Activated naive CD4-positive, alpha-beta T cell treated with anti-CD3 and anti-CD28 coated beads, Interleukin-2, amount 10 ng/mL, durations not matched to agents 7 days and 5 days (primary cell): ENCODE measurements around the gene UNC119B.

Experiments
- CTCF ChIA-PET: fragments of 350-600 bp; sonication (Branson Sonifier 250); formaldehyde crosslinking; loops from one replicate; lab custom pipeline; 2021; ENCODE audit warnings: antibody characterized with exemption; lab: Charles Lee
- DNase-seq: peaks from one replicate; pipeline ENCODE4 v3.0.0-alpha.2; 2020
- H3K27ac Mint-ChIP-seq: one replicate; pipeline ENCODE4 v1.8.0; 2021; ENCODE audit warnings: mild to moderate bottlenecking, moderate library complexity, mixed read lengths
- H3K27me3 Mint-ChIP-seq: one replicate; pipeline ENCODE4 v1.8.0; 2021; ENCODE audit warnings: mild to moderate bottlenecking, mixed read lengths
- H3K36me3 Mint-ChIP-seq: one replicate; pipeline ENCODE4 v1.8.0; 2021; ENCODE audit warnings: mixed read lengths
- H3K4me1 Mint-ChIP-seq: one replicate; pipeline ENCODE4 v1.8.0; 2021; ENCODE audit warnings: mixed read lengths
- H3K4me3 Mint-ChIP-seq: one replicate; pipeline ENCODE4 v1.8.0; 2021; ENCODE audit warnings: mild to moderate bottlenecking, moderate library complexity, mixed read lengths
- H3K9me3 Mint-ChIP-seq: one replicate; pipeline ENCODE4 v1.8.0; 2021; ENCODE audit warnings: mixed read lengths

Gene UNC119B

DNA sequence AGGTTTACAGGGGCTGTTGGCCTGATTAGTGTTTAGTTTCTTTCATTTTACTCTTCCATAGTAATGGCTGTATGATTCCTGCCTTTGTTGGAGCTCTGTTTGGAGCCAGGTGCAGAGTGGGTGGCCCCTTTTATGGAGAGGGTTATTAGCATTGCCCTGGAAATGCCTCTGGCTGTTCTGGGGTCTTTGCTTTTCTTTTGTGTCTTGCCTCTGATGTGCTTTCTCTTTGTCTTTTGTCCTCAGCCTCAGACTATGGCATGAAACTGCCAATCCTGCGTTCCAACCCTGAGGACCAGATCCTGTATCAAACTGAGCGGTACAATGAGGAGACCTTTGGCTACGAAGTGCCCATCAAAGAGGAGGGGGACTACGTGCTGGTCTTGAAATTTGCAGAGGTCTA, 16.4 kb upstream of the UNC119B start:
- H3K27ac Mint-ChIP-seq: peak overlapping the region; percentile 9
- CTCF ChIA-PET: interaction anchor here (5.8 kb wide), 1 partner anchor 46 kb away, joined by 45 read pairs; no protein-coding TSS in a partner anchor
- H3K9me3 Mint-ChIP-seq: no peaks in the 10 kb centered on the region
- H3K4me3 Mint-ChIP-seq: no peak overlapping the region
- peaks cover 54% of the 10 kb centered on the region for H3K4me1 Mint-ChIP-seq
- DNase-seq: no peak
- H3K36me3 Mint-ChIP-seq: peaks cover 63% of the 10 kb centered on the region
- H3K27me3 Mint-ChIP-seq: no peaks in the 10 kb centered on the region

DNA sequence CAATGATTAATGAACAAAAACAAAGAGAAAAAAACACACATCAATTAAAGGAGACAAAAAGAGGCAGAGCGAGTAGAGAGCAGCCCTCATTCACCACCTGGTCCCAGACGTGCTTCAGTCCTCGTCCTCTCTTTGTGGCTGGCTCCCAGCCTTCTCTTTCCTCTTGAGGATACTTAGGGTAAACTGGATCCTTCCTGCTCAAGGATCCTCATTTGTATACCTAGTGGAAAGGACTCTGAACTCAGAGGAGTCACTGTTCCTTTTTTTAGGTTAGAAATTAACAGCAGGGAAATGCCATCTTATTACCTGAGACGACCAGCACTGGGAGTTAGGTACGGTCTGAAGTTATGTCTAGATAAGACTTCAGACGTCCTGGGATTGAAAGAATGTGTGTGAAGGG, 13.6 kb upstream of the UNC119B start:
- CTCF ChIA-PET: no interaction called here
- peaks cover 28% of the 10 kb centered on the region for H3K4me1 Mint-ChIP-seq
- H3K9me3 Mint-ChIP-seq: no peaks in the 10 kb centered on the region
- no peak for DNase-seq
- H3K27ac Mint-ChIP-seq: no peak overlapping the region
- H3K27me3 Mint-ChIP-seq: no peaks in the 10 kb centered on the region
- peaks cover 73% of the 10 kb centered on the region for H3K36me3 Mint-ChIP-seq
- H3K4me3 Mint-ChIP-seq: no peak overlapping the region

DNA sequence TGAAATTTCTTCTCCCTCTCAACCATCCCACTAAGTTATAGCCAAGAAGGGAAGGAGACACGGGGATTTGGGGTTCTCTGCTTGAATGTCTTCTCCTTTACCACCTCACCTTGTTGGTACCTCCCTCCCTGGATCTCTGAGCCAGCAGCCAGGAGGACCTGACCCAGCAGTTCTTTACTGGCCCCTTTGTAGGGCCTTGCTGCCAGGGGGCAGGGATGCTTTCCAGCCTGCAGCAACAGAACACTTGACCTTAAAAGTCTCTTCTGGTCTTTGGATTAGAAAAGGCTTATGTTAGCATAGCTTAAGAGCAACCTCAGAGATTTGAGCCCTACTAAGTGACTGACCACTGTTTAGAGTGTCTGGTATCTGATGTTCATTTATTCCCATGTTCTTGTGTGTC, 12.9 kb upstream of the UNC119B start:
- H3K27ac Mint-ChIP-seq: peak overlapping the region; percentile 61
- H3K27me3 Mint-ChIP-seq: no peaks in the 10 kb centered on the region
- peaks cover 20% of the 10 kb centered on the region for H3K4me1 Mint-ChIP-seq
- peak; percentile 10 for DNase-seq
- CTCF ChIA-PET: interaction anchor here (1.4 to 5.8 kb wide), 2 partner anchors 14 to 49 kb away, joined by 3 to 31 read pairs; no protein-coding TSS in a partner anchor
- H3K4me3 Mint-ChIP-seq: no peak overlapping the region
- H3K36me3 Mint-ChIP-seq: peaks cover 70% of the 10 kb centered on the region
- no peaks in the 10 kb centered on the region for H3K9me3 Mint-ChIP-seq

DNA sequence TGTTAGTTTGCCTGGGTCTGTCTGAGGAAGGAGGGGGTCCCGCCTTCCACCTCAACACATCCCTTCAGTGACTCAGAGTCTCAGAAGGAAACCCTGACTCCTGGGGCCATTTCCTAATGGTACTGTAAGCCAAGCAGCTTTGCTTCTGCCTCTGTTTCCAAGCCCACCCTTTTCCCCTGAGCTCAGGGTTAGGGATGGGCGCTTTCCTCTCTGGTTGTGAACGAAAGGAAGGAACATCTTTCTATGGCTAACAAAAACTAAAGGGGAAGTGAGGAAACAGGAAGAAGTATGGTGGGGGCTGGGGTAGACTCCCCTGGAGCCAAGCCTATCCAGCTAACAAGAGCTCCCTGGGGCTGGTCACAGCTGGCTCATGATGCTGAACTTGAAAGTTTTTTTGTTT, 11.6 kb upstream of the UNC119B start:
- H3K36me3 Mint-ChIP-seq: peaks cover 65% of the 10 kb centered on the region
- CTCF ChIA-PET: interaction anchor here (5.8 kb wide), 1 partner anchor 51 kb away, joined by 31 read pairs; no protein-coding TSS in a partner anchor

GRCh38 chr12:120699553-120699952, 10.7 kb upstream of the UNC119B start:
- H3K27ac Mint-ChIP-seq: no peak overlapping the region
- peaks cover 5% of the 10 kb centered on the region for H3K4me1 Mint-ChIP-seq
- CTCF ChIA-PET: interaction anchor here (0.5 to 5.8 kb wide), 3 partner anchors 10 to 96 kb away, joined by 3 to 31 read pairs (median 6); partner anchors contain the start of gene UNC119B
- no peaks in the 10 kb centered on the region for H3K9me3 Mint-ChIP-seq
- peaks cover 59% of the 10 kb centered on the region for H3K36me3 Mint-ChIP-seq
- DNase-seq: no peak
- H3K4me3 Mint-ChIP-seq: no peak overlapping the region
- H3K27me3 Mint-ChIP-seq: no peaks in the 10 kb centered on the region

More for the DNA sequence above, 11.6 kb upstream of the UNC119B start:
- H3K4me1 Mint-ChIP-seq: peaks cover 8% of the 10 kb centered on the region
- H3K27me3 Mint-ChIP-seq: no peaks in the 10 kb centered on the region
- H3K4me3 Mint-ChIP-seq: no peak overlapping the region
- no peak overlapping the region for H3K27ac Mint-ChIP-seq
- DNase-seq: no peak
- no peaks in the 10 kb centered on the region for H3K9me3 Mint-ChIP-seq

- H3K27me3 Mint-ChIP-seq: no peaks in the 10 kb centered on the region
- peaks cover 45% of the 10 kb centered on the region for H3K36me3 Mint-ChIP-seq
- H3K27ac Mint-ChIP-seq: peak overlapping the region; percentile 38
- H3K9me3 Mint-ChIP-seq: no peaks in the 10 kb centered on the region
- CTCF ChIA-PET: interaction anchor here (1.3 to 5.8 kb wide), 3 partner anchors 9 to 53 kb away, joined by 3 to 31 read pairs (median 6); partner anchors contain the start of gene UNC119B
- no peak overlapping the region for H3K4me3 Mint-ChIP-seq
- no peak for DNase-seq
- peaks cover 5% of the 10 kb centered on the region for H3K4me1 Mint-ChIP-seq
Observed at GRCh38 chr12:120700886-120701285, 9.4 kb upstream of the UNC119B start.

GRCh38 chr12:120702637-120703036, 7.6 kb upstream of the UNC119B start:
- CTCF ChIA-PET: interaction anchor here (5.8 kb wide), 1 partner anchor 55 kb away, joined by 31 read pairs; no protein-coding TSS in a partner anchor
- Mint-ChIP-seq H3K27ac (no peak overlapping the region), H3K36me3 (peaks cover 29% of the 10 kb centered on the region), H3K9me3 (no peaks in the 10 kb centered on the region), H3K27me3 (no peaks in the 10 kb centered on the region), H3K4me3 (no peak overlapping the region), H3K4me1 (peaks cover 5% of the 10 kb centered on the region)
- no peak for DNase-seq

DNA sequence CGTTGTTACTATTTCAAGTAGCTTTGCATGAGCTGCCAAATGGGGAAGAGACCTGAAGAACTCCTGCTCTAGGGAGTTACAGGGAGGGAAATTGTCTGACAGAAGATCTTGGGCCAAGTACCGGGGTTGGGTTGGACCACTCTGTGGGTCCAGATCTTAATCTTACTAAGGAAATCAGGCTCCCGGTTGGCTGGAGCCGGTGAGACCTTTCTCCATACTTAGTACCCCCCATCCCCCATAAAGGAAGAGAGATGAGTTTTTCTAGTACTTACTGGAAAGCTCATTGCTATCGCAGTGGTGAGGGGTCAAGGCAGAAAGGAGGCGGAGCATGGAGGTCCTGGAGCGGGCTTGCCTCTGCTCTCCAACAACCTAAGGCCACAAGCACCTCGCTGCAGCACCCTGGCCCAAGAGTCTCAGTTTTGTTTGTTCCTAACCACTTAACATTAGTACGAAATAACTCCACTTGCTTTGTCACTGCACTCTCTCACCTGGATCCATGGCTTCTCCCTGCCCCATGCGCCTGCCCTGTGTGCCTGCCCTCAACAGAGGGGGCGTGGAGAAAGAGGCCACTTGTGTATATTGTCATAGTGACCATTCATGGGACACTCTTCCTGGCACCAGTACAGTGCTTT, 6.8 kb upstream of the UNC119B start:
- Mint-ChIP-seq H3K27me3 (no peaks in the 10 kb centered on the region), H3K4me3 (no peak overlapping the region), H3K9me3 (no peaks in the 10 kb centered on the region), H3K36me3 (peaks cover 24% of the 10 kb centered on the region), H3K4me1 (peaks cover 2% of the 10 kb centered on the region), H3K27ac (no peak overlapping the region)
- no peak for DNase-seq
- CTCF ChIA-PET: no interaction called here

DNA sequence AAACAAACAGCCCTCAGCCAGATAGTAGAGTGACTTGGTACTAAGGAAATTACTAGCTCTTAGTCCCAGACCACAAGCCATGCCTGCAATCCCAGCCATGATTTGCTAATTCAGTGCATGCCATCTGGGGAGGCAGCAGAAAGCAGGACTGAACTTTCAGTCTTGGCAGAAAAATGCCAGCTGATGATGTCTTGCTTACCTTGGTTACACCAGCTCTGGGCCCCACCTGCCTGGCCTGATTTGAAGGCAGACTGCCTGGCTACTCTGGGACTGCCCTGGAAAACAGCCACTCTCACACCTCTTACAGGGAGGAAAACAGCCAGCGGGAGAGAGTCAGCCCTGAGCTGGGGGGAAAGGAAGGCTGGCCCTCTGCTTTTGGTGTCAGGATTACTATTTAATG, 4.6 kb upstream of the UNC119B start:
- Mint-ChIP-seq H3K4me1 (peaks cover 6% of the 10 kb centered on the region), H3K9me3 (no peaks in the 10 kb centered on the region), H3K4me3 (no peak overlapping the region), H3K27me3 (no peaks in the 10 kb centered on the region), H3K36me3 (peaks cover 12% of the 10 kb centered on the region), H3K27ac (no peak overlapping the region)
- no peak for DNase-seq
- CTCF ChIA-PET: no interaction called here

DNA sequence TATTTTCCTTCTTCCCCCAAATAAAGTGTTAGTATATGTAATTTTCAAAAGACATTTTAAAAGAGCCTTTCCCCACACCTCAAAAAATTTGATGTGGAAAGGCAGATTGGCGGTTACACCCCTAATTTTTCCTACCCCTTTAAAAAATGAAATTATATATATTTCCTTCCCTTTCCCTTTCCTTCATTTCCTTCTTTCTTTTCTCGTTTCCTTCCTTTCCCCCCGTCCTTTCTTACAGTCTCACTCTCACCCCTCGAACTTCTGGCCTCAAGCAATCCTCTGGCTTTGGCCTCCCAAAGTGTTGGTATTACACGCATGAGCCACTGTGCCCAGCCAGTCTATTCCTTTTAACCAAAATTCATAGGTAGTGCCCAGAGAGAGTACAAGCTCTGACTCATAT, 4.2 kb upstream of the UNC119B start:
- CTCF ChIA-PET: no interaction called here
- Mint-ChIP-seq H3K4me1 (peaks cover 6% of the 10 kb centered on the region), H3K27me3 (no peaks in the 10 kb centered on the region), H3K9me3 (no peaks in the 10 kb centered on the region), H3K27ac (no peak overlapping the region), H3K36me3 (peaks cover 8% of the 10 kb centered on the region), H3K4me3 (no peak overlapping the region)
- no peak for DNase-seq

DNA sequence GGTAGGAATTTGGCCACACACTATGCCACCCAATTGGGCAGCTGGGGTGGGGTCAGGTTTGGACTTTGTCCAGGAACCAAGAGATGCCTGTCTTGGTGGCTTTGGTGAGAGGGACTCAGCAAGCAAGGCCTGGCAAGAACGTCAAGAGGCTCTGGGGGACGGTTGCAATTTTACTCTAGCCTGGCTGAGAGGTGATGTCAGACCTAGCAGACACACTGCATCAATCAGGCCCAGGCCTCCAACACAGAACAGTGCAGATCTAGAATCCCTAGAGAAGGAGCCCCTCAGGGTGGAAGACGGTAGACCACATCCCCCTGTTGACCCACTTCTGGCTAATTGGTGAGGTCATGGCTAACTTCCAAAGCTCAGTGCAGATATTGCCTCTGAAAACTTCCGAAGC, 1.6 kb upstream of the UNC119B start:
- Mint-ChIP-seq H3K27ac (no peak overlapping the region), H3K27me3 (no peaks in the 10 kb centered on the region)

GRCh38 chr12:120710805-120711296, 593 bp downstream of the UNC119B start:
- H3K36me3 Mint-ChIP-seq: peaks cover 19% of the 10 kb centered on the region

More for the DNA sequence above, 1.6 kb upstream of the UNC119B start:
- peak overlapping the region; percentile 23 for H3K4me3 Mint-ChIP-seq
- CTCF ChIA-PET: interaction anchor here (1.2 to 5.5 kb wide), 4 partner anchors 8 to 60 kb away, joined by 3 to 50 read pairs (median 5); no protein-coding TSS in a partner anchor
- H3K36me3 Mint-ChIP-seq: peaks cover 11% of the 10 kb centered on the region
- DNase-seq: no peak
- H3K4me1 Mint-ChIP-seq: peaks cover 32% of the 10 kb centered on the region
- no peaks in the 10 kb centered on the region for H3K9me3 Mint-ChIP-seq

DNA sequence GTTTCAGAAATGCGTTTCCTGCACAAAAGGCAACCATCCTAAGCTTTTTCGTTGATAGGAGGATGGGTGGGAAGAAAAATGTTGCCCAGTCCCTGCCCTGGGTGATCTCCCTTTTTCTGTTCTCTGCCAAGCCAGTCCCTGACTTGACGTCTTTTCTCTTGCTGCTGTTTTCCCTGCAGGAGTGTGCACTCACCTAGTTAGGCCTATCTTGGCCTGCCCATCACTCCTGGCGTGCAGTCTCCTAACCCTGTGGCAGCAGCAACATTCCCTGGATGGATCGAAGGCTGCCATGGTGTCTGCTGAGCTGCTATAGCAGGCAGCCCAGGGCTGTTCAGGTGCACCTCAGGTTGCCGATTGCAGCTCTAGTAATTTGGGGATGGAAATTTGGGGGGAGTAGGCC, 1.2 kb downstream of the UNC119B start:
- Mint-ChIP-seq H3K9me3 (no peaks in the 10 kb centered on the region), H3K36me3 (peaks cover 21% of the 10 kb centered on the region), H3K4me3 (peak overlapping the region; percentile 83), H3K4me1 (peaks cover 42% of the 10 kb centered on the region), H3K27me3 (no peaks in the 10 kb centered on the region), H3K27ac (peak overlapping the region; percentile 75)
- CTCF ChIA-PET: interaction anchor here (1.0 to 5.5 kb wide), 9 partner anchors 9 to 260 kb away, joined by 3 to 50 read pairs (median 4); partner anchors contain the start of gene POP5
- DNase-seq: no peak

More at GRCh38 chr12:120710805-120711296, 593 bp downstream of the UNC119B start:
- Mint-ChIP-seq H3K4me3 (peak overlapping the region; percentile 83), H3K4me1 (peaks cover 42% of the 10 kb centered on the region), H3K27ac (peak overlapping the region; percentile 75), H3K9me3 (no peaks in the 10 kb centered on the region), H3K27me3 (no peaks in the 10 kb centered on the region)
- peak; percentile 50 for DNase-seq
- CTCF ChIA-PET: interaction anchor here (1.1 to 5.5 kb wide), 8 partner anchors 10 to 261 kb away, joined by 3 to 50 read pairs (median 4); partner anchors contain the start of gene POP5

DNA sequence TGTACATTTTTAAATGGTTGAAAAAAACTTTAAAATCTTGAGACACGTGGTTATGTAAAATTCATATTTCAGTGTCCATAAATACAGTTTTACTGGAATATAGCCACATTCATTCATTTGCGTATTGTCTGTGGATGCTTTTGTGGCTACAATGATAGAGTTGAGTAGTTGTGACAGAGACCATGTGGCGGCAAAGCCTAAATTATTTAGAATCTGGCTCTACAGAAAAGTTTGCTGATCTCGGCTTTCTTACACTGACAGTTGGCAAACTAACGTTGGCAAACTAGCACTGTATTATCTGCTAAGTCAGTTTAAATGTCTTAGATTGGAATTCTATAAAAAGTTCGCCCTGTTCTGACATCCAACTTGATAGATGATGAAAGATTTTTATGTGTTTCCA, 2.4 kb downstream of the UNC119B start:
- DNase-seq: no peak
- Mint-ChIP-seq H3K27ac (no peak overlapping the region), H3K36me3 (peaks cover 30% of the 10 kb centered on the region), H3K9me3 (no peaks in the 10 kb centered on the region), H3K4me3 (no peak overlapping the region), H3K27me3 (no peaks in the 10 kb centered on the region), H3K4me1 (peaks cover 42% of the 10 kb centered on the region)
- CTCF ChIA-PET: interaction anchor here (2.7 to 5.5 kb wide), 2 partner anchors 8 to 64 kb away, joined by 9 to 50 read pairs; no protein-coding TSS in a partner anchor
